Gastrocnemius medialis (tissue), 4 donors: Measurements from ENCODE around the gene LRFN2.

Experiments used
- CTCF ChIP-seq, 5 experiments: fragments of 450-650 bp in 3 of 5; fragments of 200-600 bp in 2 of 5; sonication (generic) in 2 of 5; IDR thresholded peaks in 4 of 5; conservative IDR thresholded peaks in 1 of 5; 1 replicate in 4 of 5; 2 replicates in 1 of 5; pipeline ENCODE4 v1.5.1; 2016 to 2019; ENCODE audit warnings: antibody characterized with exemption in 5 of 5, mild to moderate bottlenecking in 3 of 5, moderate library complexity in 3 of 5
- POLR2A ChIP-seq, 2 donors: fragments of 450-650 bp; IDR thresholded peaks; one replicate each; pipeline ENCODE4 v1.6.1; 2017; ENCODE audit warnings: antibody characterized with exemption in 2 of 2, mild to moderate bottlenecking in 2 of 2, moderate library complexity in 2 of 2

- TF ChIP-seq CTCF (IDR thresholded peaks at IDR 0.05 in 4 of 5, conservative IDR thresholded peaks at IDR 0.05 in 1 of 5) (no peak), POLR2A (IDR thresholded peaks at IDR 0.05) (no peak)
These were observed 107.5 kb downstream of the LRFN2 start for GRCh38 chr6:40479706-40480105.
